HS-27A (cell line): ENCODE results near the gene ARMH4.
"Not testable (repeated sequence)": the region's sequence is repeated elsewhere in the genome, so short reads cannot be mapped to it uniquely, and the experiment has no call there.

Experiments used
- DNase-seq: peaks from one replicate; pipeline ENCODE4 v3.0.0-alpha.2; 2012; ENCODE audit warnings: low read depth, missing footprints

The ARMH4 gene

DNA sequence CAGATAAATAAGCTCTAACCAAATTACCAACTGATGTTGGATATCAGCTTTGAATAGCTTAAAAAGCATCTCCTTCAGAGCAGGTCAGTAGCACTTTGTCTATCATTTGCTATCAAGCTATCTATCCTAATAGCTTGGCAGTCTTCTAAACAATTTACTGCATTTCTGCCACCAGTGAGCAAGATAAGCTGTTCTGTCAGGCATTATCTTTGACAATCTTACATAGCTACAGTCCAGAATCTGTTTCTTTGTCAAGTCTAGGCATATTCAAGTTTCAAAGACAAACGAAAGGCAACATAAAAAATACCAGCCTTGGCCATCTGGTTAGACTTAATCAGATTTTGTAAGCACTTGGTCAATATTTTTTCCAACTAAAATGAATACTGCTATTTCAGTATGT, 5.6 kb downstream of the ARMH4 start:
- no peak for DNase-seq

DNA sequence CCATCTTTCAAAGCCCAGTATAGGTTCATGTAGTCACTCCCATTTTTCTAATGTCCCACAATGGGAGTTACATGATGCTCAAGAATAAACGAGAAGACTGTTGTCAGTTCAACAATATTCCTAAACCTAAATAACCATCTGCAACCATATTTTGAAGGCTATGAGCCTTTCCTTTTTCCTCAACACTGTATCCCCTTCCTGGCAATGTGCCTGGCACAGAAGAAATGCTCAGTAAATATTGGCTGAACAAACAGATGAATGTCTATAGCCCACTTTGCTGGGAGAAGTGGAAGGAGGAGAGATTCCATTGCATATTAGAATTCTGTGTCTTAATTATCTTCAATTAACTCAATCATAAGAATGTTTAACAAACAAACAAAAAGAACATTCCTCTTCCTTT, 6.1 kb downstream of the ARMH4 start:
- no peak for DNase-seq

DNA sequence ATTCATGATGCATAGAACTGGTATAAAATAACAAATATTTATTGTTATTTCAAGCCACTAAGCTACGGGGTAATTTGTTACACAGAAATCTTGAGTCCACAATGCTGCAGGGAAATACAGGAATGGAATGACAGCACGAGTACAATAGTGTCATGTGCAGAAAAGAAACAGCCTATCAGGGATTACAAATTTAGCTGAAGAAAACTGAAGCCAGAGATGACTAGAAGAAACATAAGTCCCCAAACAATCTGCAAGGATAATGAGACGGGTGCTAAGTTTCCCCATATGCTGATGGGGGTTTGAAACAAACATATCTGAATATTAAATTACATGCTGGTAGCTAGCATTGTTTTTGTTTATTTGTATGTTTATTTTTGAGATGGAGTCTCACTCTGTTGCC, 8.9 kb downstream of the ARMH4 start:
- DNase-seq, result no peak

DNA sequence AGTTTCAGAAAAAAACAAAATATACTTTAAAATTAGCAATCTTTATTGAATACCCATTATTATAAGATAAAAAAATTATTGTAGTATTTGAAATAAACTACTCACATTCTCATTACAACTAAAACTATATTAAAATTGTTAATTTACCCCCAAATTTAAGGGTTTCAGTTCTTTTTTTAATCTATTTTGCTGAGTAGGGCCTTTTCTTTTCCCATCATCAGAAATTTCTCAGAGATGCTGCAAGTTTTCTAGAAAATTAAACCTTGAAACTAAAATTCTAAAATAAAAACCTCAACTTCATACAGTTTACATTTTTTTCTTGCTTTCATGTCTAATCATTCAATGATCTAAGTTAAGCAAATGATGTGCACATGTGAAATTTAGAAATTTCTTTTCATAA, 10.1 kb downstream of the ARMH4 start:
- DNase-seq, result no peak

DNA sequence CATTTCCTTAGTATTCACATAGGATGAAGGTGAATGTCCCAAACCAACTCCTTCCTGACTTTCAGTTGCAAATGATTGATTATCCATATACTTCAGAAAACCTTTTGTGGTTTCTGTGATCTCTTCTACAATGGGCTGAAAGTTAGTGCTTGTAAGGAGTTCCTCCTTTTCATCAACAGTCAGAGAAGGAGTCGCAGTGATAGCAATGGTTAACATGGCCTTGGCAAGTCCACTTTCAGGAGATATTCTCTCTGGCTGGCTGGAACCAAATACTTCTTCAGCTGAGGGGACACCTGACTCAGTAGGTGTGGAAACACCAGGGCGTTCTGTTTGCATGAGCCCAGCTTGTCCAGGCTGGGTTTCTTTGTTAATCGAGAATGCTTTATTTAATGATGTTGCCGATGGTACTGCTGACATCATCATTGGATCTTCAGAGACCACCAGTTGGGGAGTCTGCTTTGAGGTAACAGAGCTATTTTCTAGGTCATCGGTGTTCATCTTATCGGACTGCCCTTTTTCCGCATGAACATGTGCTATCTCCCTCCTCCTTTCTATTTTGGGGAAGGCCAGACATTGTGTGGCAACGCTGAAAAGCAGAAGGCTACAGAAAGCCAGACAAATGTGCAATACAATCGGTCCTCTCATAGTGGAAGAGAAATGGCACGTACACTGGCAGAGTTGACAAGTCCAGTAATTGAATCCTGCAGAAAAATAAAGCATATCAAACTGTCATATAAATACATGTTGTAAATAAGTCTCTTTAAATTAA, 13.1 kb downstream of the ARMH4 start:
- DNase-seq, result no peak

DNA sequence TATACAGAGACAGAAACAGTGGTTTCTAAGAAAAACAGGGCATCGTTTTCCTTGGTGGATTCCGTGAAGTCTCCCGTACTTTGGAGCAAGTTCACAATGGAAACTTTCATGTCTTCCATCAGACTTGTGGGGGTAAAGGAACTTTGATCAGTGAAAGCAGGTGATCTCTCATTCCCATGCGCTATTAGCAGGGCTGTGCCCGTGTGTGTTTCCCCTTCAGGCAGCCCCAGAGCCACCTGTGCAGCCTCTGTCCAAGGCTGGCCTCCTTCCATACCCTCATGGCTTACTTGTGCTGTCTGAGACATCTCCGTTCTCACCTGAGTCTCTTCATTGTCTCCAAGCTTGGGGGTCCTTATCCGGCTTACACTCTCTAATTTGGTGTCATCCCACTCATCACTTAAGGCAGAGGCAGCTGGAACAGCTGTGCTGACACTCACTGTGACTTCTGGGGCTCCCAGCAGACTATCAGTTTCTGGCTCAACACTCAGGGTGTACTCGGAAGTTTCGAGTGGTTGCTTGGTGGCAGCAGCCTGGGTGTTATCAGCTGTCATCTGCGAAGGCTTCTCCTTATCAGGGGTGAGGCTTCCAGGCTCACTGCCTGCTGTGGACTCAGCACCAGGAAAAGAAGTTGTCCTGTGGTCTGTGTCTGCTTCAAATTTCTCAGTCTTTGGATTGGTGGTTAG, 13.8 kb downstream of the ARMH4 start:
- no peak for DNase-seq

DNA sequence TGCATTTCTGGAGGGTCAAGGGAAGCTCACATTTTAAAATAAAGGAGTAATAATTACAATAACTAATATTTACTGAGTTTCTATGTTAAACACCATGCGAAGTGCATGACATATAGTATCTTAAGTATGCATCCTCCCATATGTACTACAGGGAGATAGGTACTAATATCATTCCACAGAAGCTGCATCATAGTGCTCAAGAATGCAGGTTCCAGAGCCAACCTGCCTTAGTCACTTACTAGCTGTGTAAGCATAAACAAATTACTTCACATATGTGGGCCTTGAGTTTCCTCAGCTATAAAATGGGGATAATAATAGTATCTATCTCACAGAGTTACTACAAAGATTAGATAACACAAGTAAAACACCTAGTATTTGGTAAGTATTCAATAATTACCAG, 18.3 kb downstream of the ARMH4 start:
- DNase-seq, result no peak

DNA sequence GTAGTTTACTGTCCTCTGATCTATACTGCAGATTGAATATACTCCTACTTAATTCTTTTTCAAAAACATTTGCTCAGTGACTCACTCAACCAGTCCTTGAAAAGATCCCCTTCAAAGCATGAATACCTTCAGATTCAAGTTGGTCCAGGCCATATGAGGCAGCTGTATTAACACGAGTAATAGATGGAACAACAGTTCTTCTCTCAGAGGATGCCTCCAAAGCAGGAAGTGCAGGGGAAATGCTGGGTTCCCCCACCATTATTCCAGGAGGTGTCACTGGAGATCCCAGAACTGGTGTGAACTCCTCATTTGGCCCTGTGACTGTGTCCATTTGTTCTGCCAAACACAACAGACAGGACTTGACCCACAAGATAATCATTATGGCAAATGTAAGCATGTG, 20.6 kb downstream of the ARMH4 start:
- DNase-seq, result no peak

DNA sequence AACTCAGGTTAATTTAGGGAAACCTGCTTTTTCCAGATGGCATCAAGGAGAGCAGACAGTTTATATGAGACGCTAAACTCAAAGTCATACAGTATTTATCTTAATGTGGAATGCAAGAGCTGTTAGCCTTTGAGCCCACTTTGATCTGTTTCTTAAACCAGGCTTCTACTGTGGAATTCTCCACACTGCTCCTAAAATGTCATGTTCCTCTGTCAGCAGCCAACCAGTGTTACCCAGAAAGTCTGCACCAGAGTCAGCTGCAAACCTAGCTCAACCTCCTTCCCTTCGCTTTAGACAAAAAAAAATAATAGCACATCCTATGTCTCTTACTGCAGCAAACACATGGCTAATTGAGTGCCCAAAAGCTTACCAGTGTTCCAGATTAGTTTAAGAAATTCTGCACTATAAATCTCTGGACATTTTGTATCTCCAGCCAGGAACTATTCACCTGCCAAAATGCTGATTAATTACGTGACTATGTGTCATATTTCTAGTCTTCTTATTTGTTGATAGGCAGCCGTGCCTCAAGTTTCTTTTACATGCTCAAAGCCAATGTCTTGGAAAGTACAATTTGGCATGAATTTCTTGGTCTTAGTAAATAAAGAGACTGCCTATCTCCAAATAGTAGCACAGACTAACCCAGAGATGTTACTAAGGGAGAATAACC, 21.8 kb downstream of the ARMH4 start:
- no peak for DNase-seq

DNA sequence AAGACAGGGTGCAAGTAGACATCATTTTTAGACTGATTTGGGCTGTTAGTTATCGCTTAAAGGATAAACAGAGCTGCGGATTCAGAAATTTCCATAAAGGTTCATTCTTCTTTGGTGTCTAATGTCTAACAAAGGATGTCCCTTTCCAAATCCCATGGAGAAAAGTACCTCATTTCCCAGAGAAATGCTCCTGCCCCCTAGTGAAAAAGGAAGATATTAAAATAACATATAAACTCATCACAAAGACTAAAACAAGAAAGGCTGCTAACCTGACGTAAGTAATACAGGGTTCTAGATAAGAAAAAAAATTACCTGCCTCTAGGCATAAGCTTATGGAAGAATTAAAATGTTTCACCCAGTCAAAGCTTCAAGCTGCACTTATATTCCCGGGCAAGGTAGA, 22.8 kb downstream of the ARMH4 start:
- DNase-seq, result no peak

DNA sequence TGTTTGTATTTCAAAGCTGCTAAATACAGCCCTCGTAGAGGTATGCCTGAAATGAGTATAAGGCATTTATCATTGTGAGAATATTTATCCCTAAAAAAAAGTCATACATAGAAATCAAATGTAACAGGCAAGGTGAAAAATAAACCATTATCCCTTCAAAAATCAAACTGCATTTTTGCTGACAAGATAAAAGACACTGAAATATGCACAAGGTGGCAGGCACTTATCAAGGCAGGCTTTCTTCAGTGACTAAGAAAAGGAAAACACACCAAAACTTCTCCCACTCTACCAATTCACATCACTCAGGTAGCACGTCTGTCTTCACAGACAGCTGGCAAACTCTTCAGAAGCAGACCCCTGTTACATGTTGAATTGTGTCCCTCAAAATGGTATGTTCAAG, 23.6 kb downstream of the ARMH4 start:
- DNase-seq, result no peak

DNA sequence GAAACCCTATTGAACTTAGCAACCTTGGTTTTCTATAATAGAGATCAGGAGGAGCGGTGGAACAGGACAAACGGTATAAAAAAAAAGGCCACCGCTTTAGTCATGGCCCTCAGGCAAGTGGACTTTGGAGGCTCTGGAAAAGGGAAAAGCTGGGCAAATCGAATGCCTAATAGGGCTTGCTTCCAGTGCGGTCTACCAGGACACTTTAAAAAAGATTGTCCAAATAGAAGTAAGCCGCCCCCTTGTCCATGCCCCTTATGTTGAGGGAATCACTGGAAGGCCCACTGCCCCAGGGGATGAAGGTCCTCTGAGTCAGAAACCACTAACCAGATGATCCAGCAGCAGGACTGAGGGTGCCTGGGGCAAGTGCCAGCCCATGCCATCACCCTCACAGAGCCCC, 29.5 kb downstream of the ARMH4 start:
- not testable (repeated sequence) for DNase-seq

DNA sequence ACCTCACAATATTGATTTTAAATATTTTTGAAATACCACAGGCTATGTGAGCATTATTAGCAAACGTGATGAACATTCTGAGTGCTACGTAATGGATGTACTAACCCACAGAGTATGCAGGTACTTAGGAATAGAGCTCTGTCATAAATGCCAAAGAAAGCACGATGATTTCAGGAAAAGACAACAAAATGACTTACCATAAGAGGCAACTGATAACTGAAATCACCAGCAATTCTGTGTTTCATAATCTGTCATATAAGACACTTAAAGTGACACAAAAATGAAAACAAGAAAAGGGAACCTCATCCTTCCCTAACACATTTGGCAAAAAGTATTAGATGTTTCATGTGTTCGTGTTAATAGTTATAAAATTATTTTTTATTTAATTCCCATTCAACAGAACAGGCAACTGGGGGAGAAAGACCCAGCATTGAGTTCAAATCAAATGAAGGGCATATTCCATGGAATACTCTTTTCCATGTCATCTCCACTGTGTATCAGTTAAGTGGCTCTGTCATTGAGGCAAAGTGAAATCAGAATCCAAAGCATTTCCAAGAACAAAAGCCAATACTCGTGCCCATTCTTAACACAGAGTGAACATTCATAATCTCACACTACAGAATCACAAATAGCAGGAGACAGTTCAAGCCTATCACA, 30.4 kb downstream of the ARMH4 start:
- no peak for DNase-seq

DNA sequence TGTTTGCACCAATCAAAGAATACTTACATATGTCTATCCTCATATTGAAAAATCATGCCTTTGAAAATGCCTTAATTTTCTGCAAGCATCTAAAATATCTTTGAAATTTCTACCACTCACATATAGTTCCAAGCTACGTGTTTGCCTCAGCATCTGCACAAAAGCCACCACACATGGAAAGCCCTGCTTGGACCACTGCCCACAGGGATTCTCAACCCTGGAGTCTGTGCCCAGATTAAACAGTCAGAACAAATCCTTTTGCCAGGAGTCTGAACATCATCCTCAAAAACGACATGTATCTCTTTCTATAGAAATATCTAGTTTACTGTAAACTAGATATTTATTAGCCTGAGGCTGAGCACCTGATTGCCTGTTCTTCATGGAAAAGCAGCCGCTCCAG, 32.6 kb downstream of the ARMH4 start:
- DNase-seq, result no peak

DNA sequence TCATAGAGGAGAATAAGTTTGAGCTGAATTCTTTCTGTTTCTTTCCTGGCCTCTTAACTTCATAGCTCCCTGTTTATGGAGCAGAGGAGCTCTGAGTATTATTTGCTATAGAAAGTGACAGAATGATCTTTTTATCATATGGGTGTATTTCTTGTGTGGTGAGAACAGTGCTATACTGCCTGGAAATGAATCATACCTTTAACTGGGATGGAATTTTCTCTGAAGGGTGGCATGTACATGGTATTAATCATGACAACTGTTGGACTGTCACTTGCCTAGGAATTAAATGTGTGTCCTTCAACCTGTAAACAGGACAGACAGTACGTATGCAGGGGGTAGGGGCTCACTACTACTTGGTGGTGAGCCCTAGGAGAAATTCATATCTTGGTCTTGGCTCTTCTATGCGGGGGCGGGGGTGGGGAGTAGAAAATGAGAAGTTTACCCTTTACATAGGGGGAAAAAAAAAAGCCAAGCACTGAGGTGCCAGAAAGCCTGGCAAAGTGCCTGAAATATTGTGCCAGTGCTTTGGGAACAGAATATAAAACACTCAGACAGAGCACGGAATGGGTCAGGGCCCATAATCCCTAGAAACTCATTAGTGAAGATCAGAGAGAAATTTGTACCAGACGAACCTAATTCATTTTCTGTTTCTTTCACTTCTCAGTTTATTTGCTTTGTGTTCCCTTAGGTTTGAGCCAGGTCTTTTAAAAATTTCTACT, 33.8 kb downstream of the ARMH4 start:
- DNase-seq, result no peak

DNA sequence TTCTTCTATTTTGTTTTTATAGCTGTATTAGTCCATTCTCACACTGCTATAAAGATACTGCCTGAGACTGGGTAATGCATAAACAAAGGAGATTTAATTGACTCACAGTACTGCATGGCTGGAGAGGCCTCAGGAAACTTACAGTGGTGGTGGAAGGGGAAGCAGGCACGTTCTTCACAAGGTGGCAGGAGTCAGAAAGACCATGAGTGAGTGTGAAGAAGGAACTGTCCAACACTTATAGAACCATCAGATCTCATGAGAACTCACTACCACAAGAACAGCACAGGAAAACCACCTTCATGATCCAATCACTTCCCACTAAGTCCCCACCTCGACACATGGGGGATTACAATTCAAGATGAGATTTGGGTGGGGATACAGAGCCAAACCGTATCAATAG, 42.3 kb downstream of the ARMH4 start:
- no peak for DNase-seq

DNA sequence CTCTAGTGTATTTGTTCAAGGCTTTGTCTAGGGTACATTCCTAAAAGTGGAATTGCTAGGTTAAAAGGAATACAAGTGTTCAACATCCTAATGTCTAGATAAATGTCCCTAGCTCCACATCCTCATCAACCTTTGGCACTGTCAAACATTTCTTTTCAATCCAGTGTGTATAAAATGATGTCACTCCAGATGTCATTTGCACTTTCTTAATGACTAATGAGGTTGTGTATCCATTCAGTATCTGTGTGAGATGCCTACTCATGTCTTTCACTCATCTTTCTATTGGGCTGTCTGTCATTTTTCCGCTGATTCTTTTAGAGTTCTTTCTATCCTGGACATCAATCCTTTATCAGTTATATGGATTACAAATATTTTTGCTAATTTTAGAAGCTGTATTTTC, 43.3 kb downstream of the ARMH4 start:
- no peak for DNase-seq

DNA sequence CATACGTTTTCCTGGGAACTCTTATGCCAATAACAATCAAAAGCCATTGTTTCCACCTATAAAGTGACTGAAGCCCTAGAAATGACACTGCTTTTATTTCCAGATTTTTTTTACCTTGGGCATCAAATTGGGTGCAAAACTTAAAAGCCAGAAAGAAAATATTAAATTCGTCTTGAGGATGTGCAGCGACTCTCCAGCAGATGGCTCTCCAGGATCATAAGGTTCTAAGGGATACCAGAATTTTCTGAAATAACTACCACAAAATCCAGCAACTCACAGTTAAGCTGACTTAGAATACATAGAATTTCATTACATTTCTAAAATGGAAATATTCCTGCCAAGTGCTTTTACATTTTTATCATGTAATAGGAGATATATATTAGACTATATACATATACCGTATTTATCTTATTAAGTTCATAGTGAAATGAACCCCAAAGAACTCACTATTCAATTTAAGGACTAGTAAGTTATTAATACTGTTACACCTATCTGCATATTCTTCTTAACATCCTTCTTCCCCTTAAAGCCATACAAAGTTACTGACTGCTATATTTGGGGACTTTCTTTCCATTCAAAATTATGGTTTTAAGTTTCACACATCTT, 44.0 kb downstream of the ARMH4 start:
- DNase-seq, result no peak

DNA sequence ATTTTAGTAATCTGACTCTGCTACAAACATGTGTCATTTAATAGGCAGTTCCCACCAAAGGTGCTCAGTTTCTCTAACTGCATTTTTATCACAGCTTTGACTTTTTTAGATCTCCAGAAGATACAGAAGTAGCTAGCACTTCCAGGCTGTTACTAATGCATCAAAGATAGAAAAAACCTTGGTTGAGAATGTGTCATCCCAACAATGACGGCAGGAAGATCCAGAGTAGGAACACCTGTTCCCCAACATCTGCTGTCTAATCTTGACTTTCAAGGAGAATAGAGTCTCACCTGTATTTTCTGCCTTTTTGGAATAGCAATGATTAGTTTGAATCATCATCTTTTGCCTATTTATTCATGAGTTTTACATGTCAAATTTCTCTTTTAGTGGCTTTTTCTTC, 45.0 kb downstream of the ARMH4 start:
- DNase-seq, result no peak

DNA sequence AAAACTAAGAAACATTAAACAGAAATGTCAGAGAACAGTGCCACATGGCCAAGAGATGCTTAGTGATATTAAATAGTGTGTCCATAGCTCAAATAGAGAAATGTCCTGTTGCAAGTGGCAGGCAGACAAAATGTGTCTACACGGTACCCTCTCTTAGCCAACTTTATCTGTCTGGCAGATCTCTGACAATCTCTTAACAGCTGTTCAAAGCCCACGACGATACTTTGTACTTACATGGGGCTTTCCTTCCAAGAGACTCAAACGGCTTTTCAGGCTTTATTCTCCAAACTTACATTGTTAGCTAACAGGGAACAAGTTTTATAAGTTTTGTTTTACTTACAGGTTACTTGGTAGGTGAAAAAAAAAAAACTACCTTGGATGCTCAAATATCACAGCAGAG, 45.6 kb downstream of the ARMH4 start:
- DNase-seq, result no peak

DNA sequence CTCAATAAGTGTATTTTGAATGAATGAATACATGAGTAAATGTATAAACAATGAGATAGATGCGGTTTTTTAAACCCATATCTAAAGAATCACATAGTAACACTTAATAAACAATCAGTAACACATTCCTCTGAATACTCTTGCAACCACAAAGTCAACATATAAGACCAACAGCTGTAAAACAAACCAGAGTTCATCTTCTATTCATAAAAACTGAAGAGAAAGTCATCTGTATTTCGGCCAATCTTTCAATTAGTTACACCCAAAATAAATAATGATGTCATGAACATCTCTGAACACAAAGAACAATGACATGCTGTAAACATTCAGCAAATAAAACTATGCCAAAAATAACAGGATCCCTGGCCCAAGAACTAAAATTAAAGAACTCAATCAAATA, 47.2 kb downstream of the ARMH4 start:
- DNase-seq, result no peak
